Measurements from ENCODE around the gene CD6.

DNA sequence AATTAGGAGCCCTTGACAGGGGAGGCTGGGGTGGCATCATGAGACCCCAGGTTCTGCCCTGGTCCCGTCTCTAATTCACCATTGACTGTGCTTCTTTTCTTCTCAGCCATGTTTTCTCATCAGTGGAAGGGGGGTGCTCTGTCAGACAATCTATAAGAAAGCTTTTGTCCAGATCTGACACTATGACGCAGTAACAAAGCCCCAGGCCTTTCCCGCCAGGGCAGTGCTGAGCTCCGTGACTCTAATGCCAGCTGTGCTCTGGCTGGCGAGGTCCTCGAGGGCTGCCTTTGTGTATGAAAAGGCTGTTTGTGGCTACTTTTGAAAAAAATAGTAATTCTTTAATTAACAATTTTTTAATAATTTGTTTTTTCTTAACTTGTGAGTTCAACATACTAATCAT lies 3.2 kb downstream of the CD6 start:
- TF ChIP-seq ZNF274 (IDR thresholded peaks at IDR 0.05; ENCODE audit: low read depth, low read length) (no peak), YY1 (IDR thresholded peaks at IDR 0.05; ENCODE audit: insufficient read depth, insufficient read length) (no peak)
